Upper lobe of right lung (tissue), 1 donor: ENCODE data around the gene LRMDA. TPM values are rescaled to one million over a fixed set of nuclear protein-coding genes. Genes with fewer than 3 reads are reported as not detected.

Source experiments
- ATAC-seq: fragments of 200-7000 bp; cut with Tn5 transposase; one replicate; pipeline ENCODE4 v1.9.1; 2020; ENCODE audit warnings: mild to moderate bottlenecking, moderate library complexity
- DNase-seq: peaks from one replicate; pipeline ENCODE4 v3.0.0-alpha.2; 2020
- H3K27ac ChIP-seq: fragments of 200-600 bp; one replicate; pipeline ENCODE4 v1.8.0; 2022
- H3K27me3 ChIP-seq: fragments of 200-600 bp; one replicate; pipeline ENCODE4 v1.8.0; 2022; ENCODE audit warnings: mild to moderate bottlenecking
- H3K36me3 ChIP-seq: fragments of 200-600 bp; one replicate; pipeline ENCODE4 v1.8.0; 2022
- H3K4me1 ChIP-seq: fragments of 200-600 bp; one replicate; pipeline ENCODE4 v1.8.0; 2022
- H3K4me3 ChIP-seq: fragments of 200-600 bp; one replicate; pipeline ENCODE4 v1.8.0; 2022; ENCODE audit warnings: mild to moderate bottlenecking
- H3K9me3 ChIP-seq: fragments of 200-600 bp; one replicate; pipeline ENCODE4 v1.8.0; 2022
- intact Hi-C: fragments of 100-400 bp; cut with DNase I; formaldehyde crosslinking; loops from one replicate; pipeline ENCODE4 v1.11.0; 2022
- total RNA-seq: library from RNA; stranded (reverse); fragmentation: NEBNext Ultra II Directional; extraction: Animal tissue kit (Norgen Biotek cat#: 25700); gene quantifications from one replicate; pipeline ENCODE4 v1.2.1, GENCODE V29; 2021
- TF ChIP-seq, protein P1 (sequence below): fragments of 200-600 bp; IDR thresholded peaks from one replicate; pipeline ENCODE4 v1.8.0; 2022; ENCODE audit warnings: antibody characterized with exemption
- donor health status: DM: no; HTN: yes; CAD: no; lungs with severe emphysema.

Gene LRMDA
- total RNA-seq, 1 donor from 2014 or later: 20.0 TPM

DNA sequence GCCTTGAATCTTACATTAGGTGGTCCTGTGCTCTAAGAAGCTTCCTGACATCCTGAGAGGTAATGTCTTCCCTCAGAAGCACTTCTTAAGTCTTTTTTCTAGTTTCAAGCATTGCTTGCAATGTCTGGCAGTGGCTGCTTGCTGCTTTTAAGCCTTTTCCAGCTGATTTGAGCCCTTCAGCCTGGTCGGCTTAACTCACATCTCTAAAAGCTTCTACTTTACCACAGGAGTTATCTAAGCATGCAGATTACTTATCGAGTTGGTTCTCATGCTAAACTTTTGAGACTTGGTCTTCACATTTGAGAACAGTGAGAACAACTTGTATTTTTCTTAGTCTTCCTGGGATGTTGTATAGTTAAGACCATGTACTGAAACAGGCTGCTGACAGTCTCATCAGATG lies 3.9 kb downstream of the LRMDA start:
- intact Hi-C loops: no loop called here
- H3K27me3 ChIP-seq: no peaks in the 10 kb centered on the region
- no peaks in the 10 kb centered on the region for H3K36me3 ChIP-seq
- H3K4me1 ChIP-seq: peaks cover 24% of the 10 kb centered on the region
- H3K9me3 ChIP-seq: no peaks in the 10 kb centered on the region
- DNase-seq (no peak), ATAC-seq (no peak)
- H3K27ac ChIP-seq: no peak overlapping the region
- H3K4me3 ChIP-seq: no peak overlapping the region
- TF ChIP-seq, protein P1, sequence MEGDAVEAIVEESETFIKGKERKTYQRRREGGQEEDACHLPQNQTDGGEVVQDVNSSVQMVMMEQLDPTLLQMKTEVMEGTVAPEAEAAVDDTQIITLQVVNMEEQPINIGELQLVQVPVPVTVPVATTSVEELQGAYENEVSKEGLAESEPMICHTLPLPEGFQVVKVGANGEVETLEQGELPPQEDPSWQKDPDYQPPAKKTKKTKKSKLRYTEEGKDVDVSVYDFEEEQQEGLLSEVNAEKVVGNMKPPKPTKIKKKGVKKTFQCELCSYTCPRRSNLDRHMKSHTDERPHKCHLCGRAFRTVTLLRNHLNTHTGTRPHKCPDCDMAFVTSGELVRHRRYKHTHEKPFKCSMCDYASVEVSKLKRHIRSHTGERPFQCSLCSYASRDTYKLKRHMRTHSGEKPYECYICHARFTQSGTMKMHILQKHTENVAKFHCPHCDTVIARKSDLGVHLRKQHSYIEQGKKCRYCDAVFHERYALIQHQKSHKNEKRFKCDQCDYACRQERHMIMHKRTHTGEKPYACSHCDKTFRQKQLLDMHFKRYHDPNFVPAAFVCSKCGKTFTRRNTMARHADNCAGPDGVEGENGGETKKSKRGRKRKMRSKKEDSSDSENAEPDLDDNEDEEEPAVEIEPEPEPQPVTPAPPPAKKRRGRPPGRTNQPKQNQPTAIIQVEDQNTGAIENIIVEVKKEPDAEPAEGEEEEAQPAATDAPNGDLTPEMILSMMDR: no peak

DNA sequence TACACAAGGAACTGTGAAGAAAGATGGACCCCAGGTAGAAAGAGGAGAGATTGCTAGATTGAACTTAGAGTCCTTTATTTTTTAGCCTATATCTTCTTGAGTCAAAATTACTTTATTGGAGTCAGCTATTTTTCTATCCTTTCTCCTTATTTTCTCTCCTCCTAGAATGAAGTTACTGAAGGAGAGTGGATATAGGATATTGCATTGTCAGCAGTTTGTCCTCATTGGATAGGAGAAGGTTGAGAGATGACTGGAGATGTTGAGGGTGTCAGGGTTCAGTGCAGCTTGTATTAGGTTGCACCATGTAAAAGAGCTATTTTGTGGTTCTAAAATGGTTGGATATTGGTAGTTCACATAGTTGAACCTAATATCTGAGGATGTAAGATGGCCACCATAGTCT lies 5.5 kb downstream of the LRMDA start:
- no peak for DNase-seq
- ATAC-seq: no peak
- Histone ChIP-seq H3K27me3 (no peaks in the 10 kb centered on the region), H3K27ac (no peak overlapping the region), H3K4me3 (no peak overlapping the region), H3K36me3 (no peaks in the 10 kb centered on the region), H3K4me1 (peaks cover 14% of the 10 kb centered on the region), H3K9me3 (no peaks in the 10 kb centered on the region)
- intact Hi-C loops: no loop called here
- TF ChIP-seq, protein P1: no peak

DNA sequence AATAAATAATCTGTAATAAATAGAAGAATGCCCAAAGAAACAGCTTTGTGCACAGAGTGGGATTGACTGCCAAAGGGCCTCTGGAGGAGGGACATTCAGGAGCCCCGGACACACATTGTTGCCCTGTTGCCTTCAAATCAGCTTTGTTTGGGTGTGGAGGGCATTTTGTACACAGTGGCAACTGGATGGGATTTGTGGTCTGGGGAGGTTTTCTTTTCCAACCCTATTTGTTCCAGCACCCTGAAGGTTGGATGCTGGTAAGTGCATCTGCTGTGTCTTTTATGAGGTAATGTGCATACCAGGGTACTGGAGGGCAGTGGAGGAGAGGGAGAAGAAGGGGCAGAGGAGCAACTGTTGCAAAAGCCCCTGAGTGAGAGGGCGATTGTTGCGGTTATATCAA lies 6.3 kb downstream of the LRMDA start:
- intact Hi-C loops: no loop called here
- DNase-seq (no peak), ATAC-seq (no peak)
- Histone ChIP-seq H3K36me3 (no peaks in the 10 kb centered on the region), H3K27me3 (no peaks in the 10 kb centered on the region), H3K4me1 (peaks cover 6% of the 10 kb centered on the region), H3K9me3 (no peaks in the 10 kb centered on the region), H3K27ac (no peak overlapping the region), H3K4me3 (no peak overlapping the region)
- TF ChIP-seq, protein P1: no peak

DNA sequence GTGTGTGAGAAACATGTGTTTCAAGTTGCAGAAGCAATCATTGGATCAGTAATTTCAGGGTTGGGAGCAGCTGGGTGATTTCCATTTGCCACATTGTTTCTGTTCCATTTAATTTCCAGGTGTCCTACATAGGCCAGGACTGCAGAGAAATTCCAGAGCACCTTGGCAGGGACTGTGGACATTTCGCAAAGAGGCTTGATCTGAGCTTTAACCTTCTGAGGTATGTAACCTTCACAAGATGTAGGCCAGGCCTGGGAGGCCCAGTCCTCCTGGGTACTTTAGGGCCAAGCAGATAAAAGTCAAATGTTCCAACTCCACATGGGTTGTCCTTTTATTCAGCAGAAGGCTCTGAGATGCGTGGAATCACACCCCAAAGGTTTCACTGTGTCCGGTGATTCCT lies 6.9 kb downstream of the LRMDA start:
- TF ChIP-seq, protein P1: no peak
- H3K36me3 ChIP-seq: no peaks in the 10 kb centered on the region
- no peak overlapping the region for H3K27ac ChIP-seq
- H3K9me3 ChIP-seq: no peaks in the 10 kb centered on the region
- H3K27me3 ChIP-seq: no peaks in the 10 kb centered on the region
- peaks cover under 1% of the 10 kb centered on the region for H3K4me1 ChIP-seq
- no peak overlapping the region for H3K4me3 ChIP-seq
- intact Hi-C loops: no loop called here
- peak; percentile 36 for ATAC-seq
- DNase-seq: no peak

DNA sequence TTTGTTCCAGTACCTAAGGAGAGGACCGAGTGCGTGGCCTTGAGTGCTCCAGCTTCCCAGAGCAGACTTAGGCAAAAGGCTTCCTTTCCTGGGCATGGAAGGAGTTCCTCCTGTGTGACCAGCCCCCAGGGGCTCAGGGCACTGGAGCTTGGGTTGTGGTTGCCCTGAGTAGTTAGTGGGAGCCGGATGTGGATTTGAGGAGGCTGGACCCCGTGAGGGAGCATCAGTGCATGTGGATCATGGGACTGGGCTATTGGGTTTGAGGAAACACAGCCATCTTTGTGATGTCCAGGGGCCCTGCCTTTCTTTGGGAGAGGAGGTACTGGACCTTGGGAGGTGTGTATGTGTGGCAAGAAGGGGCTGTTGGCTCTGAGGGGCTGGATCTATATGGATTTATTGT lies 8.4 kb downstream of the LRMDA start:
- Histone ChIP-seq H3K27ac (no peak overlapping the region), H3K36me3 (no peaks in the 10 kb centered on the region), H3K9me3 (peaks cover 3% of the 10 kb centered on the region), H3K4me1 (no peaks in the 10 kb centered on the region), H3K27me3 (no peaks in the 10 kb centered on the region), H3K4me3 (no peak overlapping the region)
- TF ChIP-seq, protein P1: no peak
- intact Hi-C loops: no loop called here
- ATAC-seq: no peak
- DNase-seq: no peak

DNA sequence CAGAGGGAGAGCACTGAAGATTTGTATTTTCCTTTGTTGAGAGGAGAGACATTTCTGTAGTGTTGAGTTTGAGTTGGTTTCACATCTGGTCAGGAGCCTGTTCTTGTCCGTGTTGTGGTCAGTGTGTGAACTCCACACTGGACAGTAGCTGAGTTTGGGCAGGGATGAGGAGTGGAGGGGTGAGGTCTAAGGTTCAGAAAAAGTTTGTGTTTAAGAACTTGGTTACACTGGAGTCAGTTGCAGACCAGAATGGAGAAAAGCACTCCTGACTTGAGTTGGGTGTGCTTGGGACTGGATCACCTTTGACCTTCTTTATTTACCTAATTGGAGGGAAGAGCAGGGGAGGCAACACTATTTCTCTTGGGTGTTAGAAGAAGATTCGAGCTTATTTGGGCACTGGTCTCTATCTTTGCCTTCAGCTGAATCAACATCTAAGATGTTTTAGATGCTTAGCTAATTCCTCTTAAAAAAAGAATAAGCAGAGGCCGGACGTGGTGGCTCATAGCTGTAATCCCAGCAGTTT lies 8.9 kb downstream of the LRMDA start:
- DNase-seq (no peak), ATAC-seq (no peak)
- Histone ChIP-seq H3K27me3 (no peaks in the 10 kb centered on the region), H3K4me1 (no peaks in the 10 kb centered on the region), H3K27ac (no peak overlapping the region), H3K9me3 (peaks cover 4% of the 10 kb centered on the region), H3K4me3 (no peak overlapping the region), H3K36me3 (no peaks in the 10 kb centered on the region)
- intact Hi-C loops: no loop called here
- TF ChIP-seq, protein P1: no peak
